KMS-11 (cell line): ENCODE results near the gene NRAP.

Experiments
- H2AFZ ChIP-seq: fragments of 200-600 bp; sonication (generic); 2 replicates; pipeline ENCODE4 v1.6.1; 2016; ENCODE audit warnings: antibody characterized with exemption, mixed run types, low read depth
- H3K27ac ChIP-seq: fragments of 200-600 bp; sonication (generic); 2 replicates; pipeline ENCODE4 v1.6.1; 2016; ENCODE audit warnings: mild to moderate bottlenecking, mixed run types
- H3K27me3 ChIP-seq: fragments of 200-600 bp; sonication (generic); 2 replicates; pipeline ENCODE4 v1.6.1; 2017; ENCODE audit warnings: mild to moderate bottlenecking, low read depth, mixed run types, moderate library complexity; ENCODE audit not compliant: insufficient read depth
- H3K36me3 ChIP-seq: fragments of 200-600 bp; sonication (generic); 2 replicates; pipeline ENCODE4 v1.6.1; 2017; ENCODE audit warnings: mild to moderate bottlenecking, mixed run types; ENCODE audit not compliant: insufficient read depth
- H3K4me1 ChIP-seq: fragments of 200-600 bp; sonication (generic); 2 replicates; pipeline ENCODE4 v1.6.1; 2016; ENCODE audit warnings: mild to moderate bottlenecking, low read depth, mixed run types; ENCODE audit not compliant: poor library complexity, severe bottlenecking
- H3K4me2 ChIP-seq: fragments of 200-600 bp; sonication (generic); 2 replicates; pipeline ENCODE4 v1.7.0; 2016; ENCODE audit warnings: mild to moderate bottlenecking, mixed run types
- H3K4me3 ChIP-seq: fragments of 200-600 bp; sonication (generic); IDR thresholded peaks from 2 replicates; pipeline ENCODE4 v1.6.1; 2017; ENCODE audit warnings: low read depth, low read length, mixed read lengths; ENCODE audit not compliant: insufficient read depth
- H3K79me2 ChIP-seq: fragments of 200-600 bp; sonication (generic); 2 replicates; pipeline ENCODE4 v1.6.1; 2016; ENCODE audit warnings: low read depth, mixed run types; ENCODE audit not compliant: insufficient read depth
- H3K9ac ChIP-seq: fragments of 200-600 bp; sonication (generic); 2 replicates; pipeline ENCODE4 v1.6.1; 2016; ENCODE audit warnings: mild to moderate bottlenecking, mixed run types
- H4K20me1 ChIP-seq: fragments of 200-600 bp; sonication (generic); 2 replicates; pipeline ENCODE4 v1.6.1; 2016; ENCODE audit warnings: mild to moderate bottlenecking, mixed run types; ENCODE audit not compliant: insufficient read depth
- TF ChIP-seq, protein P1 (sequence below): fragments of 200-600 bp; sonication (generic); conservative IDR thresholded peaks from 2 replicates; pipeline ENCODE4 v1.6.1; 2017; ENCODE audit warnings: low read depth, mild to moderate bottlenecking, antibody characterized with exemption, low read length, moderate library complexity, mixed read lengths

NRAP gene

DNA sequence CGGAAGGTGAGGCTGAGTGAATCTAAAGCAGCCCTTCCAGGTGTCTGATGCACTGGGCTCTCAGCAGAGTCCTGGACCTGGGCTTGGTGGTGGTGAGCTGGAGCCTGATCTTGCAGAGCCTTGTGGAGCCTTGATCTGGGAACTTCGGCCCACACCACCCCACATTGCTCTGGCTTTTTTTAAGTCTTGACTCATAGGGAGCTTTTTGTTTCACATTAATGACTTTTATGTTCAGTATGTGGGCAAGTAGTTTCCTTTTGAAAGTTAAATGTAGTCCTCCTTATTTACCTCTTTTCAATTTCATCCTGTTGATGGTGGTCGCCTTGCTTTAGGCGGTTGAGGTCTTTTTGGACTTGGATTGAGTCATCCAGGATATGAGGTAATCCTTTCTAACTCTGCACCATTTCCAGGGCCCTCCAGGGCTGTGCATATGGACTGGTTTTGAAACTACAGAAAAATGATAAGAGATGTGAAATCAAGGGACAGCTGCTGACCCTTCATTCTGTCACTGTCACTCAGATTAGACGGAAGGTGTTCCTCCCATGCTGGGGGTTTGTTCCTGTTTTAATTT is 2.9 kb upstream of the NRAP start:
- Histone ChIP-seq H3K27ac (no peak overlapping the region), H3K4me3 (no peak overlapping the region), H3K4me1 (no peaks in the 10 kb centered on the region), H3K4me2 (no peak overlapping the region), H3K36me3 (no peaks in the 10 kb centered on the region), H2AFZ (no peak overlapping the region), H3K27me3 (no peaks in the 10 kb centered on the region), H3K9ac (no peak overlapping the region), H3K79me2 (no peaks in the 10 kb centered on the region), H4K20me1 (no peaks in the 10 kb centered on the region)
- TF ChIP-seq, protein P1, sequence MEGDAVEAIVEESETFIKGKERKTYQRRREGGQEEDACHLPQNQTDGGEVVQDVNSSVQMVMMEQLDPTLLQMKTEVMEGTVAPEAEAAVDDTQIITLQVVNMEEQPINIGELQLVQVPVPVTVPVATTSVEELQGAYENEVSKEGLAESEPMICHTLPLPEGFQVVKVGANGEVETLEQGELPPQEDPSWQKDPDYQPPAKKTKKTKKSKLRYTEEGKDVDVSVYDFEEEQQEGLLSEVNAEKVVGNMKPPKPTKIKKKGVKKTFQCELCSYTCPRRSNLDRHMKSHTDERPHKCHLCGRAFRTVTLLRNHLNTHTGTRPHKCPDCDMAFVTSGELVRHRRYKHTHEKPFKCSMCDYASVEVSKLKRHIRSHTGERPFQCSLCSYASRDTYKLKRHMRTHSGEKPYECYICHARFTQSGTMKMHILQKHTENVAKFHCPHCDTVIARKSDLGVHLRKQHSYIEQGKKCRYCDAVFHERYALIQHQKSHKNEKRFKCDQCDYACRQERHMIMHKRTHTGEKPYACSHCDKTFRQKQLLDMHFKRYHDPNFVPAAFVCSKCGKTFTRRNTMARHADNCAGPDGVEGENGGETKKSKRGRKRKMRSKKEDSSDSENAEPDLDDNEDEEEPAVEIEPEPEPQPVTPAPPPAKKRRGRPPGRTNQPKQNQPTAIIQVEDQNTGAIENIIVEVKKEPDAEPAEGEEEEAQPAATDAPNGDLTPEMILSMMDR, result no peak

DNA sequence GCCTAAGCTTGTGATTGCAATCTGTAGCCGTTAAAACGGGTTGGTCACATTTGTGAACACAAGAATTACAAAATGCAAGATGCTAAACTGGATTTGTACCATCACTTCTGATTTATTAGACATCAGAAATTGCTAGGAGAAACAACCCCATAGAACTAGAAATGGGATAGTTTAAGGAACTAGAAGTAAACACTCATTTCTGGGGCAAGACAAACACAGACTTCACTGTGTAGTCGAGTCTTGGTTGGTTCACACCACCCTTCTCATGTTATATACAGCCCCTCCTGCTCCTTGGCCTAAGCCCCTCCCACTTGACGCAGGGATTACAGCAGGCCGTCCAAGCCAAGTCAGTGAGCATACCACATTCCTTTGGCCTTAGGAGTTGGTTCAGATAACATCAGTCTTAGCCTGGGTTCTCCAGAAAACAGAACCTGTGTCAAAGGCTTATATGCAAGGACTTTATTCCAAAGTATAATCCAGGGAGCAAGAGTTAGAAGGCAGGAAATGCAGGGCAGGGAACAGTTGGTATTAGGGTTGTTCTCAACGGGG is 2.0 kb upstream of the NRAP start:
- H3K9ac ChIP-seq, result no peak overlapping the region
- H3K79me2 ChIP-seq, result no peaks in the 10 kb centered on the region
- no peaks in the 10 kb centered on the region for H3K4me1 ChIP-seq
- no peak overlapping the region for H3K4me3 ChIP-seq
- no peak overlapping the region for H3K4me2 ChIP-seq
- no peak overlapping the region for H2AFZ ChIP-seq
- H3K27me3 ChIP-seq, result no peaks in the 10 kb centered on the region
- H3K36me3 ChIP-seq, result no peaks in the 10 kb centered on the region
- no peak overlapping the region for H3K27ac ChIP-seq
- TF ChIP-seq, protein P1, result no peak
- no peaks in the 10 kb centered on the region for H4K20me1 ChIP-seq

DNA sequence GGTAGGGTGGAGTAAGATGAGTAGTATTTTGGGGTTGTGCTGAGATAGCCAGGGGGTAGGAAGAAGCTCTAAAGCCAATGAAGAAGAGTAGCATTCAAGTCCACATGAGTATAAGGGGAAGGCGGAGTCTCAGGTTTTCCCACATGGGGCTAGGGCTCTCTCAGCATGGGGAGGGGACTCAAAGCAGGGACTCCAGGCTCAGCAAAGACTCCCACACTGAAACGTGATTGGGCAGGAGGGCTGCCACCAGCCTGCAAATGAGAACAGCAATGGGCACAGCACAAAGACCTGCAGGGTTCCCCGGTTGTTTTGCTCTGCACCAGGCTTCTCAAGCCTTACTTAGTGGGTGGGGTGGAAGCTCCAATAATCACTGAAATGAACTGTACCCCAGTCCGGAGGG is 1.5 kb upstream of the NRAP start:
- Histone ChIP-seq H3K27me3 (no peaks in the 10 kb centered on the region), H3K9ac (no peak overlapping the region), H4K20me1 (no peaks in the 10 kb centered on the region), H3K27ac (no peak overlapping the region), H3K4me1 (no peaks in the 10 kb centered on the region), H3K36me3 (no peaks in the 10 kb centered on the region), H2AFZ (no peak overlapping the region), H3K4me2 (no peak overlapping the region), H3K4me3 (no peak overlapping the region), H3K79me2 (no peaks in the 10 kb centered on the region)
- TF ChIP-seq, protein P1, result no peak

DNA sequence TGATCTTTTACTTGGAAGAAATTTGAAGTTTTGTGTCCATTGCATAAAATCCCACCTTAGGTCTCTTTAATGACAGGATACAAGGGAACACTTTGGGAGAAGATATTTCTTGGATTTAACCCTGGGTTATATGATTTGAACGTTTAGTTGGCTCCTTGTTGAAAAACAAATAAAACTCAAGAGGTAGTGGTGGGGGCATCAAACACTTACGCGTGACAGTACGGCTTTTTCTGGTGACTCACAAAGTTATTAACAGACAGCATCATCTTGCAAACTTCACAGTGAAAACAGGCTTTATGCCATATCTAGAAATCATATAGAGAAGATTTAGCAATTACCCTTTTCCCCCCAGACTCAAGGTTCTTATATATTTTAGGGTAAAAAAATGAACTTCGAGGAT is 699 bp downstream of the NRAP start:
- Histone ChIP-seq H3K4me3 (no peak overlapping the region), H3K4me2 (no peak overlapping the region), H3K27me3 (no peaks in the 10 kb centered on the region), H3K9ac (no peak overlapping the region), H3K4me1 (no peaks in the 10 kb centered on the region), H2AFZ (no peak overlapping the region), H3K79me2 (no peaks in the 10 kb centered on the region), H4K20me1 (no peaks in the 10 kb centered on the region), H3K27ac (no peak overlapping the region), H3K36me3 (no peaks in the 10 kb centered on the region)
- TF ChIP-seq, protein P1, result no peak
